Mucosa of descending colon (tissue), 3 donors: Measurements from ENCODE around the gene PAM. TPM values are rescaled to one million over a fixed set of nuclear protein-coding genes. Genes with fewer than 3 reads are reported as not detected.

Source experiments
- ATAC-seq: fragments of 200-7000 bp; cut with Tn5 transposase; one replicate; pipeline ENCODE4 v1.9.1; 2020; ENCODE audit warnings: mild to moderate bottlenecking, moderate library complexity
- DNase-seq, 3 donors: peaks; one replicate each; pipeline ENCODE4 v3.0.0-alpha.2; 2020
- H3K36me3 ChIP-seq: fragments of 200-600 bp; one replicate; pipeline ENCODE4 v1.8.0; 2021; ENCODE audit warnings: low read depth, mild to moderate bottlenecking
- H3K4me1 ChIP-seq: fragments of 200-600 bp; one replicate; pipeline ENCODE4 v1.8.0; 2021; ENCODE audit warnings: low read depth, mild to moderate bottlenecking
- H3K4me3 ChIP-seq: fragments of 200-600 bp; one replicate; pipeline ENCODE4 v1.8.0; 2021; ENCODE audit warnings: mild to moderate bottlenecking
- H3K9me3 ChIP-seq: fragments of 200-600 bp; one replicate; pipeline ENCODE4 v1.8.0; 2021; ENCODE audit warnings: mild to moderate bottlenecking
- intact Hi-C, 2 donors: fragments of 100-400 bp; cut with DNase I in 1 of 2; cut with micrococcal nuclease in 1 of 2; formaldehyde crosslinking; loops; one replicate each; pipeline versions ENCODE4 v1.11.0 to v1.11.1; 2022; cut with DNase I, micrococcal nuclease
- total RNA-seq, 3 donors: library from RNA; stranded (reverse); fragmentation: NEBNext Ultra II Directional in 2 of 3; extraction: Animal tissue kit (Norgen Biotek cat#: 25700) in 2 of 3; gene quantifications; one replicate each; pipeline versions ENCODE4 v1.2.1 to v1.2.4, GENCODE V29; 2021 to 2023
- TF ChIP-seq, protein P1 (sequence below): fragments of 200-600 bp; IDR thresholded peaks from one replicate; pipeline ENCODE4 v1.8.0; 2022; ENCODE audit warnings: antibody characterized with exemption, mild to moderate bottlenecking
- donor health status: DM: no; HTN: no; CAD: no; lungs with moderate emphysema.
- donor health status: DM: no; HTN: no; CAD: no.
- donor health status: DM: no; HTN: yes; CAD: no.

The PAM gene
- total RNA-seq, 3 donors from 2014 or later = 59.7 to 164 (median 64.4) TPM

- Histone ChIP-seq H3K4me1 (no peaks in the 10 kb centered on the region), H3K4me3 (no peak overlapping the region), H3K9me3 (no peaks in the 10 kb centered on the region), H3K36me3 (no peaks in the 10 kb centered on the region)
- no peak for ATAC-seq
- intact Hi-C loops = no loop called here
- no peak for DNase-seq
- TF ChIP-seq, protein P1, sequence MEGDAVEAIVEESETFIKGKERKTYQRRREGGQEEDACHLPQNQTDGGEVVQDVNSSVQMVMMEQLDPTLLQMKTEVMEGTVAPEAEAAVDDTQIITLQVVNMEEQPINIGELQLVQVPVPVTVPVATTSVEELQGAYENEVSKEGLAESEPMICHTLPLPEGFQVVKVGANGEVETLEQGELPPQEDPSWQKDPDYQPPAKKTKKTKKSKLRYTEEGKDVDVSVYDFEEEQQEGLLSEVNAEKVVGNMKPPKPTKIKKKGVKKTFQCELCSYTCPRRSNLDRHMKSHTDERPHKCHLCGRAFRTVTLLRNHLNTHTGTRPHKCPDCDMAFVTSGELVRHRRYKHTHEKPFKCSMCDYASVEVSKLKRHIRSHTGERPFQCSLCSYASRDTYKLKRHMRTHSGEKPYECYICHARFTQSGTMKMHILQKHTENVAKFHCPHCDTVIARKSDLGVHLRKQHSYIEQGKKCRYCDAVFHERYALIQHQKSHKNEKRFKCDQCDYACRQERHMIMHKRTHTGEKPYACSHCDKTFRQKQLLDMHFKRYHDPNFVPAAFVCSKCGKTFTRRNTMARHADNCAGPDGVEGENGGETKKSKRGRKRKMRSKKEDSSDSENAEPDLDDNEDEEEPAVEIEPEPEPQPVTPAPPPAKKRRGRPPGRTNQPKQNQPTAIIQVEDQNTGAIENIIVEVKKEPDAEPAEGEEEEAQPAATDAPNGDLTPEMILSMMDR = no peak
Measured at GRCh38 chr5:102777099-102777498, 22.0 kb downstream of the PAM start.

DNA sequence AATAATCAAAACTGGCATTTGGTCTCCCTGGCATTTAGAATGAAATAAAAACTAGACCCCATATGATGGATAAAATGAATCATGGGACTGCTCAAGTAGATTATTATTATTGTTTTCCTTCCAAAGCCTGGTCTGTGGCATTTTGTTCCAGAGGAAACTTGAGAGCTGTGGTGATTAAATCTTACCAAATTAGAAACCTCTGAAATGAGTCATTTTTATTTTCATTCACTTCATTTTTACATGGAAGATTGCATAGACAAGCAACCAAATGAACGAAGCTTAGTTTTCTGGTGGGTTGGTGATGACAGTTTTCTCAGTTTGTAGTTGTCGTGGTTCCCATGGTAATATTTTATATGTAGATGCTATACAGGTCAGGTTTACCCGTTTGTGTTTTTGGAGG, 23.4 kb downstream of the PAM start:
- H3K4me1 ChIP-seq = no peaks in the 10 kb centered on the region
- H3K36me3 ChIP-seq = no peaks in the 10 kb centered on the region
- ATAC-seq = no peak
- no peak for DNase-seq
- no peak overlapping the region for H3K4me3 ChIP-seq
- TF ChIP-seq, protein P1 = no peak
- intact Hi-C loops = no loop called here
- H3K9me3 ChIP-seq = no peaks in the 10 kb centered on the region

DNA sequence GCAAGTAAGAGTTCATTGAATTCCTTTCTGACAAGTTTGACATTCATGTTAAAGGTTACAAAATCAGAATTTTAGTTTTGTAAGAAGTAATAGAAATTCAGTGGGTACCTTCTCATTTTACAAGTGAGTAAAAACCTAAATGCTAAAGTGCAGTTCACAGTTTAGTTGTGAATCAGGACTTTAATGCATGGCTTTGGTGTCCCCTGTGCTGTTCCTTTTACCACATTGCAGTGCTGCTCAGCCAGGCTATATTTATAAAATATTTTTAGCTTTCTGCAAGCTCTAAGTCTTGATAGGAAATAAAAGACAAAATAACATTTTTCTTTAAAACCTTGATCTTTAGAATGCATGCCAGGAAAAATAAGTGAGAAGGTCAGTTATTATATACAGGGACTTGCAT, 26.3 kb downstream of the PAM start:
- no peak for ATAC-seq
- TF ChIP-seq, protein P1 = no peak
- DNase-seq = no peak
- no peak overlapping the region for H3K4me3 ChIP-seq
- no peaks in the 10 kb centered on the region for H3K4me1 ChIP-seq
- H3K9me3 ChIP-seq = no peaks in the 10 kb centered on the region
- H3K36me3 ChIP-seq = no peaks in the 10 kb centered on the region
- intact Hi-C loops = loop anchor here in 1 of 2 donors (10.0 kb wide), 2 partner anchors 193 to 353 kb away; no protein-coding TSS in a partner anchor

GRCh38 chr5:102781786-102782185, 26.7 kb downstream of the PAM start:
- Histone ChIP-seq H3K9me3 (no peaks in the 10 kb centered on the region), H3K4me1 (no peaks in the 10 kb centered on the region), H3K36me3 (no peaks in the 10 kb centered on the region), H3K4me3 (no peak overlapping the region)
- TF ChIP-seq, protein P1 = no peak
- ATAC-seq = no peak
- DNase-seq = no peak
- intact Hi-C loops = loop anchor here in 1 of 2 donors (10.0 kb wide), 2 partner anchors 193 to 353 kb away; no protein-coding TSS in a partner anchor

DNA sequence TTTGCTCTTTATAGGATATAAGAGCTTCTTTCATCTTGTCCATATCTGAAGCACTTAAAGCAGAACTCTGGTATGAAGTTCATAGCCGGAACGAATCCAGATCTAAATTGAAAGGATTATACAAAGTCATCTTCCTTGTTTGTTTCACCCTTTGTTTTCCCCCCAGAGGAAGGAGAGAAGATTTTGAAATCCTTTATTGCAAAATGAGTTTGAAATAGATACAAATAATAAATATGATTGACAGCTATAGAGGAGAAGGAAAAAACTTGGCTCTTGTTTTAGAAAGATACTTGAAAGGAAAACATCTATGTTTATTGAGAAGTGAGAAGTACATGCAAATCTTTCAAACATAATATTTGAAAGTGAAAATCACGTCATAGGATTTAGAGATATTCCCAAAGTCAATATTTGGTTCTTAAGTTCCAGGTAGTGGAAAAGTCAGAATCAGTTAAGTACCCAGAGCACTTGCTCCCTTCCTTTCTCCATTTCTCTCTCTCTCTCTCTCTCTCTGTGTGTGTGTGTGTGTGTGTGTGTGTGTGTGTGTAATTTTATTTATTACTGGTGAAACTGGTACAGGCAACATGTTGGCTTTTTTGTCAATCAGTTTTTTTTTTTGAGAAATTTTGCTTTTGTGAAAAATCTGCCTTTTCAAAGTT, 27.2 kb downstream of the PAM start:
- TF ChIP-seq, protein P1 = no peak
- H3K4me1 ChIP-seq = no peaks in the 10 kb centered on the region
- no peaks in the 10 kb centered on the region for H3K36me3 ChIP-seq
- no peak for DNase-seq
- intact Hi-C loops = loop anchor here in 1 of 2 donors (10.0 kb wide), 2 partner anchors 192 to 352 kb away; no protein-coding TSS in a partner anchor
- H3K9me3 ChIP-seq = no peaks in the 10 kb centered on the region
- ATAC-seq = no peak
- no peak overlapping the region for H3K4me3 ChIP-seq
